Prostate gland (tissue), 2 donors: ENCODE measurements around the gene TMEM86A.

Source experiments
- CTCF ChIP-seq, 4 experiments: fragments of 200-600 bp in 2 of 4; fragments of 450-650 bp in 2 of 4; sonication (generic) in 2 of 4; IDR thresholded peaks; 1 replicate in 3 of 4; 2 replicates in 1 of 4; pipeline ENCODE4 v1.5.1; 2016 to 2019; ENCODE audit warnings: antibody characterized with exemption in 4 of 4, mild to moderate bottlenecking in 2 of 4, moderate library complexity in 2 of 4
- POLR2A ChIP-seq: fragments of 450-650 bp; IDR thresholded peaks from one replicate; pipeline ENCODE4 v1.6.1; 2016; ENCODE audit warnings: antibody characterized with exemption, mild to moderate bottlenecking
- POLR2AphosphoS5 ChIP-seq: sonication (generic); formaldehyde crosslinking; IDR thresholded peaks from one replicate; pipeline ENCODE4 v1.6.1; 2017; ENCODE audit warnings: antibody characterized with exemption

- no peak for TF ChIP-seq CTCF (IDR thresholded peaks at IDR 0.05)
- no peak for TF ChIP-seq POLR2A
- TF ChIP-seq POLR2AphosphoS5: no peak
Observed at GRCh38 chr11:18723991-18724390, 25.4 kb downstream of the TMEM86A start.
